ENCODE data around the gene GPR87. TPM values are rescaled to one million over a fixed set of nuclear protein-coding genes. Genes with fewer than 3 reads are reported as not detected.

GPR87 gene
- polyA plus RNA-seq, 3 donors = 0.15 TPM; not detected in 2

GRCh38 chr3:151290673-151291072 lies 25.9 kb downstream of the GPR87 start:
- Histone ChIP-seq H3K27me3 (ENCODE audit: control insufficient read depth in 2 of 2, insufficient read depth in 2 of 2, low read length in 2 of 2) (no peaks in the 10 kb centered on the region), H2AFZ (ENCODE audit: insufficient read depth, low read depth, low read length, poor library complexity, severe bottlenecking) (no peak overlapping the region), H3K4me1 (ENCODE audit: control insufficient read depth in 1 of 2, insufficient read depth in 2 of 2, low read length in 2 of 2) (no peaks in the 10 kb centered on the region), H3K79me2 (ENCODE audit: insufficient read depth, low read length) (no peaks in the 10 kb centered on the region), H3K27ac (ENCODE audit: low read depth in 1 of 2, low read length in 2 of 2) (no peak overlapping the region), H3K36me3 (replicated peaks in 1 of 2; ENCODE audit: control insufficient read depth in 1 of 2, insufficient read depth in 2 of 2, low read length in 2 of 2) (no peaks in the 10 kb centered on the region), H3K9ac (ENCODE audit: insufficient read depth, low read length, poor library complexity, severe bottlenecking) (no peak overlapping the region), H3K9me3 (replicated peaks in 1 of 2; ENCODE audit: control insufficient read depth in 1 of 2, insufficient read depth in 1 of 2, low read length in 2 of 2) (no peaks in the 10 kb centered on the region), H3K4me3 (replicated peaks in 1 of 3; ENCODE audit: low read depth in 2 of 3, low read length in 3 of 3) (no peak overlapping the region), H3K4me2 (replicated peaks; ENCODE audit: extremely low read depth, low read length, poor library complexity, severe bottlenecking) (no peak overlapping the region), H4K20me1 (ENCODE audit: insufficient read depth, low read length) (no peaks in the 10 kb centered on the region)
- no peaks in the 10 kb centered on the region for H3K36me3 Mint-ChIP-seq
- H3K27me3 Mint-ChIP-seq (ENCODE audit: low read depth in 3 of 3) = no peaks in the 10 kb centered on the region
- H3K4me3 Mint-ChIP-seq = no peak overlapping the region
- 100% methylated on average over 1 of the region's 3 CpGs for WGBS (ENCODE audit: insufficient coverage)
- peak; percentile 38 to 54 (median 41) for DNase-seq
- H3K27ac Mint-ChIP-seq = no peak overlapping the region
- TF ChIP-seq CTCF (IDR thresholded peaks at IDR 0.05) = peak; percentile 82
- intact Hi-C loops (cut with micrococcal nuclease) = loop anchor here (5.0 to 10.0 kb wide), 2 partner anchors 547 to 624 kb away; no protein-coding TSS in a partner anchor
- no peaks in the 10 kb centered on the region for H3K4me1 Mint-ChIP-seq
- H3K9me3 Mint-ChIP-seq = peaks cover 0 to 2% (median 0%) of the 10 kb centered on the region in 7 donors

GRCh38 chr3:151289445-151289844 lies 27.2 kb downstream of the GPR87 start:
- no peaks in the 10 kb centered on the region for H3K27me3 ChIP-seq (ENCODE audit: control insufficient read depth in 2 of 2, insufficient read depth in 2 of 2, low read length in 2 of 2)
- Mint-ChIP-seq H3K4me1 (no peaks in the 10 kb centered on the region), H3K4me3 (no peak overlapping the region), H3K36me3 (no peaks in the 10 kb centered on the region), H3K27me3 (ENCODE audit: low read depth in 3 of 3) (no peaks in the 10 kb centered on the region), H3K9me3 (peaks cover 0 to 4% (median 0%) of the 10 kb centered on the region in 7 donors), H3K27ac (no peak overlapping the region)
- WGBS (ENCODE audit: insufficient coverage) = no CpG with 5 or more reads among the region's 3 CpGs
- H3K27ac ChIP-seq (ENCODE audit: low read depth in 1 of 2, low read length in 2 of 2) = no peak overlapping the region
- H3K4me3 ChIP-seq (replicated peaks in 1 of 3; ENCODE audit: low read depth in 2 of 3, low read length in 3 of 3) = no peak overlapping the region
- no peaks in the 10 kb centered on the region for H3K4me1 ChIP-seq (ENCODE audit: control insufficient read depth in 1 of 2, insufficient read depth in 2 of 2, low read length in 2 of 2)
- H3K36me3 ChIP-seq (replicated peaks in 1 of 2; ENCODE audit: control insufficient read depth in 1 of 2, insufficient read depth in 2 of 2, low read length in 2 of 2) = no peaks in the 10 kb centered on the region
- TF ChIP-seq CTCF (IDR thresholded peaks at IDR 0.05) = no peak
- H3K9ac ChIP-seq (ENCODE audit: insufficient read depth, low read length, poor library complexity, severe bottlenecking) = no peak overlapping the region
- no peak overlapping the region for H3K4me2 ChIP-seq (replicated peaks; ENCODE audit: extremely low read depth, low read length, poor library complexity, severe bottlenecking)
- intact Hi-C loops (cut with micrococcal nuclease) = no loop called here
- no peaks in the 10 kb centered on the region for H3K9me3 ChIP-seq (replicated peaks in 1 of 2; ENCODE audit: control insufficient read depth in 1 of 2, insufficient read depth in 1 of 2, low read length in 2 of 2)
- H2AFZ ChIP-seq (ENCODE audit: insufficient read depth, low read depth, low read length, poor library complexity, severe bottlenecking) = no peak overlapping the region
- no peaks in the 10 kb centered on the region for H4K20me1 ChIP-seq (ENCODE audit: insufficient read depth, low read length)
- no peak for DNase-seq
- no peaks in the 10 kb centered on the region for H3K79me2 ChIP-seq (ENCODE audit: insufficient read depth, low read length)
